HG03469 (cell line): Measurements from ENCODE around the gene FOXO4.

ENCODE experiments used
- ATAC-seq: cut with Tn5 transposase; IDR thresholded peaks from one replicate; pipeline ENCODE4 v1.9.1; 2021; ENCODE audit warnings: mild to moderate bottlenecking, moderate library complexity, moderate number of reproducible peaks; ENCODE audit not compliant: unreplicated experiment

The FOXO4 gene

DNA sequence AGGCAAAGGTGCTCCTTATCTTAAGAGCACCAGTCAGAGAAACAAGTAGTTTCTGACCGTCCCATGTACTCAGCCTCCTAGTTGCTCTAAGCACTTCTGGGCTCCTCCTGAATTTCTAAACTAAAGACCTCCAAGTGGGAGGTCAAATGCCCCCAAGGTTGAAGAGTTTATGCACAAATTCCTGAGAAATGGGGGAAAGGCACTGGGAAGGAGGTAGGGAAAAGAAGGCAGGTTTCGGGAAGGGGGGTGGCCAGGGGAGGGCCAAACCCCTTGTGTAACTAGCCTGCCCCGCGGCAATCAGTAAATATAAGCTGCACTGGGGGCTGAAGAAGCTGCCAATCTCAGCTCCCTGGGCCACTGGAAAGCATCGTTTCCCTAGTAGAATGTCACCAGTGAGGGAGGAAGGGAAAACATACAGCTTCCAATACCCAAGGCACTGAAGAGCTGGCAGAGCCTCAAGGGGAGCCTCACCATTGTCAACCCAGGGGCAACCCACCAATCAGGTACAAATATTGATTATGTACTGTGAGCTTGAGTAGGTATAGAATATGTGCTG lies 3.4 kb downstream of the FOXO4 start:
- no peak for ATAC-seq

DNA sequence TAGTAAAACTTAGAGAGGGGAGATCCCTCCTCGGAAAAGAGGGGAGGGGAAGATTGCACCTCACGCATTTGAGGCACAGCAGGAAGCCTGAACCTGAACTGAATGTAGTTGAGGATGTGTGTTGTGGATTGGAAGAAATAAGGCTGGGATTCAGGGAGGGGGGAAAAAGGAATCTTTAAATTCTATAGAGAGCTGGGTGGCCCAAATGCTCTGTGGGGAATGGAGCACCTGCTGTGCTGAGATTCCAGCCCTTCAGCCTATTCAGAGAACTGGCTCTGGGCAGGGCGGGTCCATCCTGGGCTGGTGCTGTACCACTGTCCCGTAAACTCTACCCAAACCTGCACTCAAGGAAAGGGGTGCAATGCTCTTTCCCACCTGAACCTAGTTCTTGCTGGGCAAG lies 4.1 kb downstream of the FOXO4 start:
- no peak for ATAC-seq

GRCh38 chrX:71100581-71101505 lies 5.2 kb downstream of the FOXO4 start:
- no peak for ATAC-seq

GRCh38 chrX:71102292-71102691 lies 6.6 kb downstream of the FOXO4 start:
- no peak for ATAC-seq

GRCh38 chrX:71103110-71103983 lies 7.7 kb downstream of the FOXO4 start:
- ATAC-seq, result no peak

DNA sequence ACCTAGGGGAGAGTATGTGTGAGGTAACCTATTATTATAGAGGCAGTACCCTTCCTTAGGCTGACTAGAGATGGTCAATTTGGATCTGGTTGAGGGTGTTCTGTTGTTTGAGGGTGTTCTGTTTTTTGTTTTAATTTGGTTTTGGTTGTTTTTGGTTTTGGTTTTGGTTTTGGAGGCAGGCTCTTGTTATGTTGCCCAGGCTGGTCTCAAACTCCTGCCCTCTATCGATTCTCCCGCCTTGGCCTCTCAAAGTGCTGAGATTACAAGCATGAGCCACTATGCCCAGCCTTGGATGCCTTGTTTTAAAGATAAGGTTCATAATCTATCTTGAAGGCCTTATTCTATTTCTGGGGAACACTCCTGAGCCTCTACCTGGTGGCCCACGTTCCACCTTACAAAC lies 10.0 kb downstream of the FOXO4 start:
- no peak for ATAC-seq

- no peak for ATAC-seq
Measured at GRCh38 chrX:71106427-71106826, 10.8 kb downstream of the FOXO4 start, which contains the start of gene CXorf65. Gene CXorf65, minus strand, starts transcription at chrX:71106740. Its CDS starts 184 bp downstream, at chrX:71106556.

GRCh38 chrX:71107245-71107644 lies 11.6 kb downstream of the FOXO4 start:
- no peak for ATAC-seq

DNA sequence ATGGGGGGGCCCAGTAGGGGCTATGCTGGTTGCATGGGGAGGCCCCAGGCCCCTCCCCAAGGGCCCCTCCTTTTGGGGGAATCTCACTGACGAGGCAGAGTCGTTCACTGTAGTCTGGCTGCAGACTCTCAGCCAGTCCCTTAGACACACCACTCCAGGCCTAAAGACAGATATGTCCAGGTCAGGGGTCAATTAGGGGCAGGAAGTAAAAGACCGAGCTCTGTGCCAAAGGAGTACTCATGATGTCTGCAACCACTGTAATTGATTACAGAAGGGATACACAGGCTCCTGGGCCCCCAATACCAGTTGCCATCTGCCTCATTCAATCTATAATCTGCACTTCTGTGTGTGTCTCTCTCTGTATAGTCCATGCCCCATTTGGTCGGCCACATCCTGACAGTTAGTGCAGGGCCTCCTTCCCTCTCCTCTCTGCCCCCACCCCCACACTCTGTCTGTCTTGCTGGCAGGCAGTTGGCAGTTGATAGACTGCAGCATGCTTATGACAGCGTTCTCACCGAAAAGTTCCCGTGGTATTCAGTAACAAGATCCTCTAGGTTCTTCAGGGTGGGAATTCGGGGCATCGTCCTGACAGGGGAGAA lies 12.2 kb downstream of the FOXO4 start:
- ATAC-seq, result no peak

DNA sequence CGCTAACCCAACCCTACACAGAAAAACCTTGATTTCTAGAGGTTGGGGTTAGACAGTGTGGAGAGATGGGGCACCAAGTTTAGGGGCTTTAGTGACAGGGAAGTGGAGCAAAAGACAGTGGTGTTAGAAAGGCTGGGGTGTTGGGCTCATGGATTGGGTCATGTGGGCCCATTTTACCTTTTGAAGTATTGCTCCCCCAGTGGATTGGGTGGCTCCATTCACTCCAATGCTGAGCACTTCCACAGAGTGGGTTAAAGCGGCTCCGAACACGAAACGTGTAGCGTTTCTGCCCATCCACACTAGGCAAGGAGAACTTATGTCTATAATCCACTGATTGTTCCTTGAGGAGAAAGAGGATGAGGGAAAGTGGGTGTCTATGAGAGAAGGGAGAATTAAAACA lies 13.4 kb downstream of the FOXO4 start:
- ATAC-seq, result no peak

GRCh38 chrX:71111141-71111843 lies 15.6 kb downstream of the FOXO4 start, which contains the start of gene IL2RG:
Gene IL2RG, minus strand, starts transcription at chrX:71111577. Its CDS starts 38 bp downstream, at chrX:71111539.
- peak; percentile 82 for ATAC-seq

DNA sequence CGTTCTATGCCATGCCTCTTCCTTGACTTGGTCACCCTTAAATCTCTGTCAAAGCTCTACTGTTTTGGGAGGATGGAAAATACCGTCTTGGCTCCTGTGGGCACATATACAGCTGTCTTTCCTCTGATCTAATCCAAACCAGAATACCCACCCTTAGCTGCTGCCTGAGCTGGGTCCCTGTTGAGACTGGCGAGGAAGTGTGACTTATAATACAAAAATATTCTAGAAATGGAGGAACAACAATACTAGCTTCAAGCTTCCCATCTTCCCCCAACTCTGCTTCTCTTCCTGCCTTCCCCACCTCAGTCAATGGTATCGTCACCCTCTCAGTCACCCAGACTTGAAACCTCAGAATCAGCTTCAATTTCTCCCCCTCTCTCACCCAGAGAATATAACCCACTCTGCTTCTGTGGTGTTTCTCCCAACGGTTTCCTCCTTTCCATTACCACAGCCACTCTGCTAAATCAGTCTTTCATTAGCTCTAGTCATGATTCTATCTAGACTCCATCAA lies 16.3 kb downstream of the FOXO4 start:
- no peak for ATAC-seq

- ATAC-seq, result no peak
Measured at GRCh38 chrX:71117358-71117757, 21.7 kb downstream of the FOXO4 start.

GRCh38 chrX:71118032-71118984 lies 22.7 kb downstream of the FOXO4 start, which contains the start of gene MED12:
Gene MED12, plus strand, starts transcription at chrX:71118596. Its CDS starts 159 bp downstream, at chrX:71118755.
- peak; percentile 92 for ATAC-seq

- no peak for ATAC-seq
Measured at GRCh38 chrX:71118985-71119535, 23.4 kb downstream of the FOXO4 start.

GRCh38 chrX:71128166-71128833 lies 32.6 kb downstream of the FOXO4 start:
- ATAC-seq, result no peak

- ATAC-seq, result no peak
Measured at GRCh38 chrX:71128915-71129765, 33.5 kb downstream of the FOXO4 start.
